Fibroblast of upper back skin (primary cell): ENCODE results near the gene STIM2.
A peak's percentile ranks its signal among the peaks of the same experiment; 100 is the strongest.
"Not testable (repeated sequence)": the region's sequence is repeated elsewhere in the genome, so short reads cannot be mapped to it uniquely, and the experiment has no call there.

ENCODE experiments used
- DNase-seq: peaks from one replicate; pipeline ENCODE4 v3.0.0-alpha.2; 2013

STIM2 gene

DNA sequence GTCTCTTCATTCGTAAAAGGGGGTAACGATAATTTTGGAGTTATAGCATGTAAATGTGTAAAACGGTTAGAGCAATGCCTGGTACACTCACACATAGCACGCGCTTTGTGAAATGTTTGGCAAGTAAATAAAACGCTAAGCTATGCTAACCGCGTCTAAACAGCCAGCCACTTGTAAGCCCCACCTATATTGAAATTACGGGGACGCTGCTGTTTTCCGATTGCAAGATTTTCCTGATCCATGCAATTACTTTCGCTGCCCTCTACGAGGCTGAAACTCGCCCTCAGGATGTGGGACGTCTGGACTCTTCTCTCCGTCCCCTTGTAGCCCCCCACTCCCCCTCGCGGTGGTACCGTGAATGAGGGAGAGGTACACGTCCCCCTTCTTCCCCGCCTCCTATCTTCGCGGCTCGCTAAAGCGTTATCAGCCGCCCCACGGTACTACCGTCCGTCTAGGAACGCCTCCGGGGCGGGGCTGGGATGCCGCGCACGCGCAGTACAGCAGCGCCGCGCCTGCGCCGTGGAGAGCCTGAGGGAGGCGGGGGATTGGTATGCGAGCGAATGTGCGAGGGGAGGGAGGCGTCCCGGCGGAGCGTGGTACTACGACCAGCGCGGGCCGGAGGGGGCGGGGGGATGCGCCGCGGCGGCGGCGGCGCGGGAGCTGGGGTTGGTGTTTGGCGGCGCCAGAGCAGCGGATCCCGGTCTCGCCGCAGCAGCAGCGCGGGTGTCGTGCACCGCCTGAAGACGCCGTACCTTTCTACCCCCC, at the start of gene STIM2:
TSS of gene STIM2 (plus strand) at position 685 of the 765 bp plus-strand sequence.
- peak; percentile 97 for DNase-seq

DNA sequence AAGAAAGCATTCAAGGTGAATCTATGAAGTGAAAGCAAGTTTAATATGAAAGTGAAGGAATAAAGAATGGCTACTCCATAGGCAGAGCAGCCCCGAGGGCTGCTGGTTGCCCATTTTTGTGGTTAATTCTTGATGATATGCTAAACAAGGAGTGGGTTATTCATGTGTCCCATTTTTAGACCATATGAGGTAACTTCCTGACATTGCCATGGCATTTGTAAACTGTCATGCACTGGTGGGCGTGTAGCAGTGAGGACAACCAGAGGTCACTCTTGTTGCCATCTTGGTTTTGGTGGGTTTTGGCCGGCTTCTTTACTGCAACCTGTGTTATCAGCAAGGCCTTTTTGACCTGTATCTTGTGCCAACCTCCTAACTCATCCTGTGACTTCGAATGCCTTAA, 49.1 kb upstream of the STIM2 start:
- DNase-seq, result not testable (repeated sequence)

DNA sequence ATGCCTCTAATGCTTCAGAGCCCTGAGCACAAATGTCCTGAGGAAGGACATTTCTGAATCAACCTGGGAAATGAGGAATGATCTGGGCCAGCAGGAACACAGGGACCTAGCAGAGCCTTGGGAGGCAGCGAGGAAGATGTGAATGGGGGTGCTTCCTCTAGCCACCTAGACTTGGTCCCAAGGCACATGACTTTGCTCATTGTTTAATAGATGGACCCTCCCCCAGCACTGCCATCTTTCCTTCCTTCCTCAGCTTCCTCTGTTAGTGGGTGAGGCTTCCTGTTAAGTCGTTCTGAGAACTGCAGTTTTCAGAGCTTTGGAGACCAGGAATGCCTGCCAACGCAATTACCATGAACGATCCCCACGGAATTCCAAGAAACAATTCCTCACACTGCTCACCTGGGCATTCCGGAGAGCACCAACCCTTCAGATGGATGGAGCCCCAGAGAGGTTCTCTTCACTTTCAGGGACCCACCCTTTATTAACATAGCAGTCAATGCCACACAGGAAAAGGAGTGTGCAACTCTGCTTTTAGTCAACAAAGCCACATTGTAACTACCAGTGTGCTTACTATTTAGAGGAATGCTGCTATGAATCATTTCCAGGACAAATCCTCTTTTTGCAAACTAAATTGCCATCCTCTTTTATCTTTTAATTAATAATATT, 48.5 kb upstream of the STIM2 start:
- DNase-seq, result no peak

DNA sequence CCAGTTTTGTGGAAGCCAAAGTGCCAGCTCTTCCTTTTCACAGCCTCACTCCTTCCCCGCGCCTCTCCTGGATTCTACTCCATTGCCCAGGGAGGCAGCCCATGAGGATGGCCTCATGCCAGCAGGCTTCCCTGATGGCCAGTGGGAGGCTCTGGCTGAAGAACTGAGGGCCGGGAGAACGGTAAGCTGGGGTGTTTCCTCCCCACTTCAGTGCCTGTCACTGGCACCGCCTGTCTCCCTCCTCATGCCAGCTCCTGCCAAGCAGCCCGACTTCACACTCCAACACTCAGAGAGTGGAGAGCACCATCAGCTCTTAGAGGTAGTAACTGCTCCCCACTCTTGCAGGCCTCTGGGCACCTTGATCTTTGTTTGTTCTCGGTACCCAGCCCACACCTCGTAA, 46.9 kb upstream of the STIM2 start:
- DNase-seq, result no peak

DNA sequence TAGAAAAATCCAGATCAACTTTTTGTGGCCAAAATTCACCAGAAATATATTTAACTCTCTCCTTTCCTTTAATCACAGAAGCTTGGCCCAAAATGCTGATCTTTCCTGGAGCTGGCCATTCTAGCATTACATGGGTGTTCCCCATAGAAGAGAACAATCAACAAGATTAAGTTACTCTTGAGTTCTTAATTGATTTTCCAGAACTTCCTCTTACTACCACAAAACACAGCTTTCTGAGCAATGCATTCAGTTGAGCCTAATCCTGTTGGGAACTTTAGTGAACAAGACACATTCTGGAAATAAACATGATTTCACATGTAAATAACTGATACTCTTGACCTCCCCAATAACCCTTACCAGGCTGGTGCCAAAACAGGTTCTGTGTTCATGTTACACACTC, 45.4 kb upstream of the STIM2 start:
- DNase-seq, result no peak

DNA sequence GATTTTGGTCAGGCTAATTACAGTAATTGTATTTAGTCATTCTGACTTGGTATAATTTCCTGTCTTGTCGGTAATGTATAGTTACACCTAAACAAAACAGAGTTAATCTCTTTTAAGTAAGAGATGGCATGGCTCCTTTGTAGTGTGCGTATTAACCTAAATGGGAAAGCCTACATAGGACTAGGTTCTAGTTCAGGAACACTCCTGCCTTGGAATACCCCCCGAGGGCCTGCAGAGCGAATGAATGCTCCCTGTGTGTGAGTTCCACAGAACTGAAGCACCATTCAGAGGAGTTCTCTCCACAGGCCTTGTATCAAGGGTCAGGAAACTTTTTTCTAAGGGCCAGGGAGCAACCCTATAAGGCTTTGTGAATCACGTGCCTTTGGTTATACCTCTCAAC, 44.9 kb upstream of the STIM2 start:
- DNase-seq, result no peak

DNA sequence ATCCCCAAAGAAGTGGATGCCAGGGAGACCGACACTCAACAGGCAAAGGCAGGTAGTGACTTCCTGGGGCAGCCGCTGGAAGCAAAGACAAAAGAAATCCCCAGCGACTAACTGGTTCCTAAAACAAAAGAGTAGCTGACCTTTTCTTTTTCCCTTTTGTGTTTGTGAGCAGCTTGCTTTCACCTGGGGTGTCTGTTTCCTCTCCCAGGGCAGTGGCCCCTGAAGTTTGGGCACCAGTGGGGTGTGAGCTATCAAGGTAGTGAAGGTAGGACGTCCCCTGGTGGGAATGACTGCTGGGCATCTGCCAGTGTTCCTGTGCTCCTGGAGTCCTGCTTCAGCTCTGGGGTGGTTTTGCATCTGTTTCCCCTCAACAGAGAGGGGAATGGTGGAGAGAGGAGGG, 41.6 kb upstream of the STIM2 start:
- no peak for DNase-seq

DNA sequence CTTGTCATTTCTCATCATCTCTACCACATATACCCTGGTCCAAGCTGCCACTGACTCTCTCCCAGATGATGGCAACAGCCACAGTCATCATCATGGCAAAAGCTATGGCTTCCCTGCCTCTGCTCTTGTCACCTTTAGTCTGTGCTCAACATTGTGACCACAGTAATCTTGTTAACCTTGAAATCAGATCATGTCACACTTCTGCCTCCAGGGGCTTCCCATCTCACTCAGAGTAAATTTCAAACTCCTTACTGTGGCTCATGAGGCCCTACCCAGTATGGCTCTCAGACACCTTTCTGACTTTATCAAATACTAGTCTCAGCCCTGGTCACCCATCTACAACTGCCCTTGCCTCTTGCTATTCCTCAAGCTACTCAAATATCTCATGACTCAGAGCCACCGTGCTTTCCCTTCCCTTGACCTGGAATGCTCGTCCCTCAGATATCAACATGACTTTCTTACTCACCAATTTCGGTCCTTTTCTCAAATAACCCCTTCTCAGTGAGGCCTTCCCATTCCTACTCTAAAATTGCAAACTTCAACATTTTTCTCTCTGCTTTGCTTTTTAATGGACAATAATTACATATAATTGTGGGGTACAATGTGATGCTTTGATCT, 41.1 kb upstream of the STIM2 start:
- no peak for DNase-seq

DNA sequence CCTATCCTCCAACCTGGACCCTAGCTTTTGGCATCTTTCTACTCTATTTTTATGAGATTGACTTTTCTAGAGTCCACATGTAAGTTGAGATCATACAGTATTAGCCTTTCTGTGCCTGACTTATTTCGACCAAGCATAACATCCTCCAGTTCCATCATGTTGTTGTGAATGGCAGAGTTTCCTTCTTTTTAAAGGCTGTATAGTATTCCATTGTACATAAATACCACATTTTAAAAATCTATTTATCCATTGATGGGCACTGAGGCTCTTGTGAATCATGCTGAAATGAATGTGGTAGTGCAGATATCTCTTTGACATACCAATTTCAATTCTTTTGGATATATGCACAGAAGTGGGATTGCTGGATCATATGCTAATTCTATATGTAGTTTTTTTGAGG, 40.3 kb upstream of the STIM2 start:
- no peak for DNase-seq

DNA sequence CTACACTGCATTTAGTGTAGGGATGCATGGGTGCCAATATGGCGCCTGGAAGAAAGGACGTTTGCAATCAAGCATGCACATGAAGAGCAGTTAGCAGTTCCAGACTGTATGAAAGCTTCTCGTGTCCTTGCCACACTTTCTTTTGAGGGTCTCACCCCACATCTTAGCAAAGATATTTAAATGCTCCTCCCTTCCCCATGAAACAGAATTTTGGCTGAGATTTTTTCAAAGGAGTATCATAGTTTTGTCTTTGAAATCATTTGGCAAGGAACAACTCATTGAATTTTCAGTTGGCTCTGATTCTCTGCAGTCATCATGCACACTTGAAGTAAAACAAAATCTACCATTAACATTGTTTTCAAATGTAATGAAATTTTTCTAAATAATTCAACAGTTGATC, 39.6 kb upstream of the STIM2 start:
- no peak for DNase-seq

DNA sequence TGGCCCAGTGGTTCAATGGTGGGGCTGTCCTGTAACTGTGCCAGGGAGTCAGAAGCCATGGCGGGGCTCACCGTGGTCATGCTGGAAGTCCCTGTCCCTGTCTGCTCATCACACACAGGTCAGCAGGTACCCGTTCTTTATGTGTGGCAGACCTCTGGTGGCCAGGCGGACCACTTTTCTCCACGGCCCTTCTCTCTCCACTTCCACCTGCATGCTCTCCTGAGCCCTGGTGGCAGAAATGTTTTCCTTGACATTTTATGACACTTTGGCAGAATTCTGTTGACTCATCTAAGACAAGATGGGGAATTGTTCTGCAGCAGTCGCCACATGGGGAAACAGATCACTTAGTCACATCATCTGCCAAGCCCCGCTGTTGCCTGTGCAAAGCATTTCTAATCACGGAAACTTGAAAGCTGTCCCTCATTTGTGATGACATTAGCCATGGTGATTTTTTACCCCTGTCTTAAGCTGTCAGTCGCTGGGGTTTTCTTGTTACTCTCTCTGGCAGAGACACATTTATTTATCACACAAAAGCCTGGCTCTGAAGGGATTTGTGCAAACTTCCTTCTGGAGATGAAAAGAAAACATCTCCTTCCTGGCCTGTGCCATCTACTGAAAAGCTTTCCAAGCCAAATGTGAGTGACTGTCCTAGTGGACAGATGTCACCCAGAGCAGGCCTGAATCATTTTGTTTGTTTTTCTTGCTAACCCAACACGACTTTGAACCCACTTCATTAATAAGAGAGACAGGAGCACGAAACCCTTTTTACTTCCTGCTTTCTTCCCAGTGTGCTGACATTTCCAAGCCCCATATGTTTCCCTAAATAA, 38.8 kb upstream of the STIM2 start:
- no peak for DNase-seq

DNA sequence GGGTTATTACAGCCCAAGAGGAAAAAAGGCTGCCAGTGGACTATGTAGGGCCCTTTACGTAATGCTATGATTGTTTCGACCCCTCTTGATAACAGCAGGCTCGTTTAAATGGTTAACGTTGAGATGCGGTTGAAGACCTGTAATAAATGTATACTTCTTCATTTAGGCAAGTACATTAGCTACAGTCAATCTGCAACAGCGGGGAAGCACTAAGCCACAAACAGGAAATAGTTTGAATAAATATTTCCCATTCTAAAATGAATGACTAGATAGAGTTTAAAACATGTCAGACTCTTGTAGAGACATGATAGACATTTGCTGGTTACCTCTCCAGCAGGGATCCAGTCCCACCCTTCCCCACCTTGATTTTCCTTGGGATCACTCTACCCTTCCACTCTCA, 38.1 kb upstream of the STIM2 start:
- no peak for DNase-seq

DNA sequence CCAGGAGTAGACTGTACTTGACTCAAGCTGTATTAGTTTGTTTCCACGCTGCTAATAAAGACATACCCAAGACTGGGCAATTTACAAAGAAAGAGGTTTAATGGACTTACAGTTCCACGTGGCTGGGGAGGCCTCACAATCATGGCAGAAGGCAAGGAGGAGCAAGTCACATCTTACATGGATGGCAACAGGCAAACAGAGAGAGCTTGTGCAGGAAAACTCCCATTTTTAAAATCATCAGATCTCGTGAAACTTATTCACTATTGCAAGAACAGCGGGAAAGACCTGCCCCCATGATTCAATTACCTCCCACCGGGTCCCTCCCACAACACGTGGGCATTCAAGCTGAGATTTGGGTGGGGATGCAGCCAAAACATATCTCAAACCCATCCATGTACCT, 37.7 kb upstream of the STIM2 start:
- DNase-seq, result not testable (repeated sequence)

DNA sequence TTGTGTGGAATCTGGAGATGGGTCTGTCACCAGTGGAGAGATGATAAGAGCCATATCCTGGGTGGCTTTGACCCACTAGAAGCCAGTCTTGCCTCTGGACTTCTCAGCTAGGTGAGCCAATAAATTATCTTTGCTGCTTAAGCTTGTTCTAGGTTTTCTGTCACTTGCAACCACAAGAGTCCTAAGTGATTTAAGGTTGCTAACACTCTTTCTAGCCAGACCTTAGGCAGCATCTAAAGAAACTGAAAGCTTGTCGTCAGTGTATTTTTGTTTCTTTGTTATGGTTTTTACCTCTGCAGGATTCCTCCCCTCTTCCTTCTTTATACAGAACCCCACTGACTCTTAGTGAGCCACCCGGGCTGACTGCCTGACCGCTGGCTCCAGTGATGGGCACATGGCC, 37.1 kb upstream of the STIM2 start:
- no peak for DNase-seq

DNA sequence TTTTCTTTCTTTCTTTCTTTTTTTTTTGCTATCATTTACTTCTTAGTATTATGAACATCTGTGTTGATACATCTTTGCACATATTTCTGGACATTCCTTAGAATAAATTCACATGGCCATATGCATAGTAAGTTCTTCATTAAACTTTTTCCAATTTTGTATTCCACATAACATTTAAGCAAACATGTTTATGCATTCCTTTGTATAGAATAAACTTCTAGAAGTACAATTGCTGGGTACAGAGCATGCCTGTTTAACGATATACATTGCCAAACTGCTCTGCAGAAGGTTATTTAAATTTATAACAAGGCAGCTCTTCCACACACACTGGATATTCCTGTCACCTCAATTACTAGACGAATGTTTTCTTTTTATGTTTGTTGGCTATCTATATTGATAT, 36.0 kb upstream of the STIM2 start:
- no peak for DNase-seq

DNA sequence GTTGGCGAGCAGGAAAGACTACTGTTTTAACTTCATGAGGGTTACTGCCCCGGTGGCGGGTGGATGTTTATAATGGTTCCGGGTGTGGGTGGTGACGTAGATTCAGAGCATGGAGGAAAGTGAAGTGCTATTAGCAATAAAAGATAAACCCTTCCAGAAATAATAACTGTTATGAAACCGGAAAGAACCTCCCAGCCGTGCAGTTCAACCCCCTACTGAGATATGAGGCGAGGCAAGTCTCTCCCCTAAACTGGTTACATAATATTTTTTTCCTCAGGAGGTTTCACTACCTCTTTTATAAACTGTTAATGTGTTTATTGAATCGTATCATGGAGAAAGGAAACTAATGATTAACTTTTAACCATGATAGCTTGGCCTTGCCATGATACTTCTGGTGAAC, 33.9 kb upstream of the STIM2 start:
- DNase-seq, result no peak

DNA sequence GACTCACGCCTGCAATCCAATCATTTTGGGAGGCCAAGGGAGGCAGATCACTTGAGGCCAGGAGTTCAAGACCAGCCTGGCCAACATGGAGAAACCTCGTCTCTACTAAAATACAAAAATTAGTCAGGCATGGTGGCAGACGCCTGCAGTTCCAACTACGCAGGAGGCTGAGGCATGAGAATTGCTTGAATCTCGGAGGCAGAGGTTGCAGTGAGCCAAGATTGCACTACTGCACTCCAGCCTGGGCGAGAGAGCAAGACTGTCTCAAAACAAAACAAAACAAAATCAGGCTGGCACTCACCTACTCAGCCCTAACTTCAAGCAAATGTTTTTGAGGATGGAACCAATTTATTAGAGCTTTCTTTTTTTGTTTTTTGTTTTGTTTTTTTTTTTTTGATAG, 33.3 kb upstream of the STIM2 start:
- DNase-seq, result not testable (repeated sequence)

DNA sequence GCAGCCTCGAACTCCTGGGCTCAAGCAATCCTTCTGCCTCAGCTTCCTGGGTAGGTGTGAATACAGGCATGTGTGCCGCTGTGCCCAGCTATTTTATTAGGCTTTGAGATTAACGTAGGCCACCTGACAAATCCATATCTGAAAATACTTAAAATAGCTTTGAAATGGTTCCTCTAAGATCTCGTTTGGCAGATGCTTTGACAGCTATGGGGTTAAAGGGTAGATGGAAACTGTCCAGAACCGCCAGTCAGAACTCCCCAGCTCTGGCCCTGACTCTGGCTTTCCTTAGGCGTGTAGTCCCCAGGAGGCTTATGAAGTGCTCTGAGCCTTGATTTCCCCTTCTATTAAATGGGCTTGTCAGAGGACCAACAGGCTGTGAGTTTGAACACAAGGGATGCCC, 32.8 kb upstream of the STIM2 start:
- DNase-seq, result no peak

DNA sequence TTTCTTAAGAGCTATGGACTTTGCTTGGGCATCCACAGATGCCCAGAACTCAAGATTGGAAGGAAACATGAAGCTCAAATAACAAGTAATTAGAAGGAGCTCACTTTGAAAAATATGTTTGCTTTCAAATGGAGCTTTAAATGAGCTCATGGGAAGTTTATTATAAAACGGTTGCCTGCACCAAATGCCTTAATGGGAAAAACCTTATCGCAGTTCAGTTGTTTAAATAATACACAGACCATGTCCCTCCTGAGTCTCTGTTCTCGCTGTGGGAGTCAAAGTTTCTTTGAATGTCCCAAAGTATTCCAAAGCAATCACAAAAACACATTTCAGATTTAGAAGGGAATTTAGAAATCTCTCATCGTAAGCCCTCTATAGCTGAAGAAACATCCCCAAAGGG, 31.6 kb upstream of the STIM2 start:
- no peak for DNase-seq

DNA sequence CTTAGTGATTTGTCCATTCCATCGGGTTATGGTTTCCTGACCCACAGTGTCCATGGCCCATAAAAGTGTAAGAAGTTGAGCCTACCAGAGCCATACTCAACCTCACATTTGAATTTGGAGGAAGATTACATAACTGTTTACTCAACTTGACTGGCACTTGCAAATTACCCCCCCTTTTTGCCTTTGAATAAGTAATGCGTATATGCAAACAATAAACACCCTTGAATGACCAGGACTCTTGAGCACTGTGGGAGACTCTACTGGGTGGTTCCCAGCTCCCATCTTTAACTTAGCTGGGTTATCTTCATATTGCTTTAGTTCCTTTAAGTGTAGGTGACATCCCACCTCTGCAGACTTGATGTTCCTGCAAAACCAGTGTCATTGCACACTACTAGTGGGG, 30.6 kb upstream of the STIM2 start:
- DNase-seq, result no peak

DNA sequence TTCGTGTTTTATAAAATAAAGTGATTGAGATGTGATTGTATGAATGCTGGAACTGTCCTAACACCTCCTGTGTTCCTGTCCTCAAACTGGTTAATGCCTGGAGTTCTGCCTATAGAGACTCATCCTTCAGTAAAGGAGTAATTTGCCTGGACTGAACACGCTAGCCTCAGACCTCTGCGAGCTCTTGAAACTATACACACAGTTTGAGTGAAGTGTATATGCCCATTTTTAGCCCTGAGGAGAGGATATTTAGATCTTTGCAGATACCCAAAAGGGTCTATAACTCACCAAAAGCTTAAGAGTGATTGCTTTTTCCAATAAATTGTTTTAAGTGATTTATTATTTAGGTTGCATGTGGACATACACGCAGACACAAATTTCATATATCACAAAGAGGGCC, 29.9 kb upstream of the STIM2 start:
- no peak for DNase-seq

DNA sequence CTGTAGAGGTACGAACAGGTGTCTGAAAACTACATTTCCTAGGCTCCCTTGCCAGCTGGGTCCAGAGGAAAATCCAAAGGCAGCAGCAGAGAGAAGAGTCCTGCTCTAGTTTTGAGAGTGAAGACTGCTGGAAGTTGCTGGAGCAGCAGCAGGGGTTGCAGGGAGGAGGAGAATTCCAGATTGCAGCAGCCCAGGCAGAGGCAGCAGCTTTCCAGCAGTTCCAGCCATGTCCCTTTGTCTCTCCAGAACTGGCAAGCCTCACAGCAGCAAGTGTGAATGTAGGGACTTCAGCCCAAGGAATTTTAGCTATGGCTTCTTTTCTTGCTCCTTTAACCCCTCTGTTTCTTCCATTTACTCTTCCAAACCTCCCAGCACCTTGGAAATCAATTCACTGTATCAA, 24.1 kb upstream of the STIM2 start:
- no peak for DNase-seq
